SK-N-SH treated with all-trans-retinoic acid at 6 μM for 48 hours (cell line): ENCODE results near the gene TOM1L2.

ENCODE experiments used
- ATAC-seq: fragments of 200-7000 bp; cut with Tn5 transposase; 3 replicates; pipeline ENCODE4 v1.9.1; 2020; ENCODE audit warnings: mild to moderate bottlenecking, moderate library complexity
- ARNTL ChIP-seq: fragments of 450-650 bp; formaldehyde crosslinking; IDR thresholded peaks from 2 replicates; pipeline ENCODE4 v1.5.0; 2020; ENCODE audit warnings: low read depth, mild to moderate bottlenecking, moderate library complexity, borderline replicate concordance
- BACH2 ChIP-seq: fragments of 250-450 bp; sonication (Bioruptor Pico); IDR thresholded peaks from 2 replicates; pipeline ENCODE4 v1.9.0; 2021; ENCODE audit warnings: mild to moderate bottlenecking, borderline replicate concordance
- CREB5 ChIP-seq: fragments of 250-450 bp; sonication (Bioruptor Pico); IDR thresholded peaks from 2 replicates; pipeline ENCODE4 v1.5.1; 2020; ENCODE audit warnings: low read depth, mild to moderate bottlenecking, moderate library complexity
- CSDC2 ChIP-seq: fragments of 250-450 bp; sonication (Bioruptor Pico); IDR thresholded peaks from 2 replicates; pipeline ENCODE4 v1.5.0; 2020; ENCODE audit warnings: mild to moderate bottlenecking, moderate library complexity
- CSRNP3 ChIP-seq: fragments of 250-450 bp; sonication (Bioruptor Pico); IDR thresholded peaks from 2 replicates; pipeline ENCODE4 v1.5.1; 2021; ENCODE audit warnings: mild to moderate bottlenecking, moderate library complexity
- ESRRG ChIP-seq: fragments of 250-450 bp; sonication (Bioruptor Pico); IDR thresholded peaks from 2 replicates; pipeline ENCODE4 v1.6.1; 2021; ENCODE audit warnings: mild to moderate bottlenecking
- GLIS3 ChIP-seq: fragments of 250-450 bp; sonication (Bioruptor Pico); IDR thresholded peaks from 2 replicates; pipeline ENCODE4 v1.5.0; 2020; ENCODE audit warnings: mild to moderate bottlenecking, moderate library complexity
- ISL1 ChIP-seq: fragments of 250-450 bp; sonication (Bioruptor Pico); IDR thresholded peaks from 2 replicates; pipeline ENCODE4 v2.1.2; 2022; ENCODE audit warnings: mild to moderate bottlenecking, moderate library complexity
- OSR1 ChIP-seq: fragments of 250-450 bp; sonication (Bioruptor Pico); IDR thresholded peaks from 2 replicates; pipeline ENCODE4 v1.8.0; 2022; ENCODE audit warnings: moderate library complexity, mild to moderate bottlenecking, inconsistent platforms
- POU6F1 ChIP-seq: fragments of 250-450 bp; sonication (Bioruptor Pico); IDR thresholded peaks from 2 replicates; pipeline ENCODE4 v1.8.0; 2021; ENCODE audit warnings: low read depth, mild to moderate bottlenecking, moderate library complexity, borderline replicate concordance
- PPARA ChIP-seq: fragments of 250-450 bp; sonication (Bioruptor Pico); IDR thresholded peaks from 2 replicates; pipeline ENCODE4 v1.5.0; 2020; ENCODE audit warnings: mild to moderate bottlenecking, borderline replicate concordance
- RARB ChIP-seq: fragments of 250-450 bp; sonication (Bioruptor Pico); IDR thresholded peaks from 2 replicates; pipeline ENCODE4 v1.8.0; 2021; ENCODE audit warnings: mild to moderate bottlenecking, moderate library complexity
- SNAI2 ChIP-seq: fragments of 250-450 bp; sonication (Bioruptor Pico); IDR thresholded peaks from 2 replicates; pipeline ENCODE4 v1.5.0; 2020; ENCODE audit warnings: mild to moderate bottlenecking, moderate library complexity
- TCF4 ChIP-seq: fragments of 250-450 bp; sonication (Bioruptor Pico); IDR thresholded peaks from 2 replicates; pipeline ENCODE4 v1.8.0; 2021; ENCODE audit warnings: mild to moderate bottlenecking, moderate library complexity, borderline replicate concordance
- TOX ChIP-seq: fragments of 250-450 bp; sonication (Bioruptor Pico); IDR thresholded peaks from 2 replicates; pipeline ENCODE4 v1.8.0; 2021; ENCODE audit warnings: mild to moderate bottlenecking, moderate library complexity, borderline replicate concordance
- TSHZ2 ChIP-seq: fragments of 250-450 bp; sonication (Bioruptor Pico); IDR thresholded peaks from 2 replicates; pipeline ENCODE4 v1.5.0; 2020; ENCODE audit warnings: mild to moderate bottlenecking, moderate library complexity
- ZC3H10 ChIP-seq: fragments of 250-450 bp; sonication (Bioruptor Pico); IDR thresholded peaks from 2 replicates; pipeline ENCODE4 v1.5.1; 2021; ENCODE audit warnings: mild to moderate bottlenecking, moderate library complexity
- ZFP3 ChIP-seq: fragments of 250-450 bp; sonication (Bioruptor Pico); IDR thresholded peaks from 2 replicates; pipeline ENCODE4 v1.5.0; 2020; ENCODE audit warnings: mild to moderate bottlenecking, moderate library complexity
- ZFP30 ChIP-seq: fragments of 450-650 bp; formaldehyde crosslinking; IDR thresholded peaks from 2 replicates; pipeline ENCODE4 v1.5.0; 2022; ENCODE audit warnings: mild to moderate bottlenecking, moderate library complexity
- ZNF565 ChIP-seq: fragments of 450-650 bp; formaldehyde crosslinking; conservative IDR thresholded peaks from 2 replicates; pipeline ENCODE4 v1.5.0; 2020; ENCODE audit warnings: low read depth, mild to moderate bottlenecking, moderate library complexity
- ZNF70 ChIP-seq: fragments of 450-650 bp; formaldehyde crosslinking; IDR thresholded peaks from 2 replicates; pipeline ENCODE4 v1.5.0; 2020; ENCODE audit warnings: mild to moderate bottlenecking, moderate library complexity
- ZNF8 ChIP-seq: fragments of 450-650 bp; formaldehyde crosslinking; IDR thresholded peaks from 2 replicates; pipeline ENCODE4 v1.5.0; 2020; ENCODE audit warnings: mild to moderate bottlenecking, moderate library complexity

The TOM1L2 gene

GRCh38 chr17:17929655-17930380, 42.4 kb downstream of the TOM1L2 start:
- ATAC-seq = peak; percentile 14; the same call in 1 of the 3 replicates
- no peak for TF ChIP-seq ZNF565 (CRISPR knock-in tag)
- TF ChIP-seq, all 23 proteins: peak for 0

GRCh38 chr17:17928398-17929287, 43.6 kb downstream of the TOM1L2 start:
- ATAC-seq = no peak
- TF ChIP-seq TCF4 (CRISPR knock-in tag) = no peak
- TF ChIP-seq ARNTL (CRISPR knock-in tag) = no peak
- TF ChIP-seq TSHZ2 (CRISPR knock-in tag) = no peak
- no peak for TF ChIP-seq ZC3H10 (CRISPR knock-in tag)
- TF ChIP-seq CREB5 (CRISPR knock-in tag) = no peak
- no peak for TF ChIP-seq ZFP3 (CRISPR knock-in tag)
- no peak for TF ChIP-seq GLIS3
- no peak for TF ChIP-seq ZNF70 (CRISPR knock-in tag)
- no peak for TF ChIP-seq SNAI2 (CRISPR knock-in tag)
- TF ChIP-seq RARB (CRISPR knock-in tag) = no peak
- TF ChIP-seq TOX (CRISPR knock-in tag) = no peak
- TF ChIP-seq CSRNP3 = no peak
- no peak for TF ChIP-seq ISL1
- no peak for TF ChIP-seq CSDC2 (CRISPR knock-in tag)
- no peak for TF ChIP-seq ESRRG (CRISPR knock-in tag)
- no peak for TF ChIP-seq OSR1 (CRISPR knock-in tag)
- no peak for TF ChIP-seq ZFP30 (CRISPR knock-in tag)
- no peak for TF ChIP-seq ZNF565 (CRISPR knock-in tag)
- TF ChIP-seq ZNF8 (CRISPR knock-in tag) = no peak
- TF ChIP-seq, all 23 proteins: peak for 0

- ATAC-seq = no peak
- TF ChIP-seq TOX (CRISPR knock-in tag) = no peak
- TF ChIP-seq CSDC2 (CRISPR knock-in tag) = no peak
- TF ChIP-seq CREB5 (CRISPR knock-in tag) = no peak
- no peak for TF ChIP-seq PPARA
- TF ChIP-seq CSRNP3 = no peak
- no peak for TF ChIP-seq ZFP3 (CRISPR knock-in tag)
- no peak for TF ChIP-seq SNAI2 (CRISPR knock-in tag)
- TF ChIP-seq GLIS3 = no peak
- no peak for TF ChIP-seq TCF4 (CRISPR knock-in tag)
- no peak for TF ChIP-seq POU6F1 (CRISPR knock-in tag)
- TF ChIP-seq OSR1 (CRISPR knock-in tag) = no peak
- TF ChIP-seq ZC3H10 (CRISPR knock-in tag) = no peak
- TF ChIP-seq BACH2 (CRISPR knock-in tag) = no peak
- TF ChIP-seq ARNTL (CRISPR knock-in tag) = no peak
- no peak for TF ChIP-seq ZFP30 (CRISPR knock-in tag)
Observed at GRCh38 chr17:17926840-17927449, 45.3 kb downstream of the TOM1L2 start.
